ENCODE results near the gene PCDHA10.

DNA sequence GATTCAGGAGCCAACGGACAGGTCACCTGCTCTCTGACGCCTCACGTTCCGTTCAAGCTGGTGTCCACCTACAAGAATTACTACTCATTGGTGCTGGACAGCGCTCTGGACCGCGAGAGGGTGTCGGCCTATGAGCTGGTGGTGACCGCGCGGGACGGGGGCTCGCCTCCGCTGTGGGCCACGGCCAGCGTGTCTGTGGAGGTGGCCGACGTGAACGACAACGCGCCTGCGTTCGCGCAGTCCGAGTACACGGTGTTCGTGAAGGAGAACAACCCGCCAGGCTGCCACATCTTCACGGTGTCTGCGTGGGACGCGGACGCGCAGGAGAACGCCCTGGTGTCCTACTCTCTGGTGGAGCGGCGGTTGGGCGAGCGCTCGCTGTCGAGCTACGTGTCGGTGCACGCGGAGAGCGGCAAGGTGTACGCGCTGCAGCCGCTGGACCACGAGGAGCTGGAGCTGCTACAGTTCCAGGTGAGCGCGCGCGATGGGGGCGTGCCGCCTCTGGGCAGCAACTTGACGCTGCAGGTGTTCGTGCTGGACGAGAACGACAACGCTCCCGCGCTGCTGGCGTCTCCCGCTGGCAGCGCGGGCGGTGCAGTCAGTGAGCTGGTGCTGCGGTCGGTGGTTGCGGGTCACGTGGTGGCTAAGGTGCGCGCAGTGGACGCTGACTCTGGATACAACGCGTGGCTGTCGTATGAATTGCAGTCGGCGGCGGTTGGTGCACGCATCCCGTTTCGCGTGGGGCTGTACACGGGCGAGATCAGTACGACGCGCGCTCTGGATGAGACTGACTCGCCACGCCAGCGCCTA, 1.7 kb downstream of the PCDHA10 start:
- no peak for TF ChIP-seq ATM (IDR thresholded peaks at IDR 0.05; ENCODE audit: borderline replicate concordance)
- no peak for TF ChIP-seq ZNF274 (CRISPR knock-in tag; IDR thresholded peaks at IDR 0.05)
